Measurements from ENCODE around the gene TTC34.
"Not testable (repeated sequence)": the region's sequence is repeated elsewhere in the genome, so short reads cannot be mapped to it uniquely, and the experiment has no call there.

Gene TTC34

DNA sequence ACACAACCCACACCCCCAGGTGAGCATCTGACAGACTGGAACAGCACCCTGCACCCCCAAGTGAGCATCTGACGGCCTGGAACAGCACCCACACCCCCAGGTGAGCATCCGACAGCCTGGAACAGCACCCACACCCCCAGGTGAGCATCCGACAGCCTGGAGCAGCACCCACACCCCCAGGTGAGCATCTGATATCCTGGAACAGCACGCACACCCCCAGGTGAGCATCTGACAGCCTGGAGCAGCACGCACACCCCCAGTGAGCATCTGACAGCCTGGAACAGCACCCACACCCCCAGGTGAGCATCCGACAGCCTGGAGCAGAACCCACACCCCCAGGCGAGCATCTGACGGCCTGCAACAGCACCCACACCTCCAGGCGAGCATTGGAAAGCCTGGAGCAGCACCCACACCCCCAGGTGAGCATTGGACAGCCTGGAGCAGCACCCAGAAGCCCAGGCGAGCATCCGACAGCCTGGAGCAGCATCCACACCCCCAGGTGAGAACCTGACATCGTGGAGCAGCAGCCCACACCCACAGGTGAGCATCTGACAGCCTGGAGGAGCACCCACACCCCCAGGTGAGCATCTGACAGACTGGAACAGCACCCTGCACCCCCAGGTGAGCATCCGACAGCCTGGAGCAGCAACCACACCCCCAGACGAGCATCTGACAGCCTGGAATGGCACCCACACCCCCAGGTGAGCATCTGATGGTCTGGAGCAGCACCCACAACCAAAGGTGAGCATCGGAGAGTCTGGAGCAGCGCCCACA, 149.2 kb downstream of the TTC34 start:
- H3K79me2 ChIP-seq (ENCODE audit: insufficient read depth, low read length); H3K4me1 ChIP-seq (ENCODE audit: insufficient read depth, low read length, severe bottlenecking); H2AFZ ChIP-seq (ENCODE audit: low read length); H3K4me2 ChIP-seq (ENCODE audit: low read length); H4K20me1 ChIP-seq (ENCODE audit: insufficient read depth, low read length); H3K27me3 ChIP-seq (ENCODE audit: insufficient read depth, low read length); H3K27ac ChIP-seq (ENCODE audit: low read depth, low read length, poor library complexity, severe bottlenecking); H3K4me3 ChIP-seq (ENCODE audit: low read depth, low read length, poor library complexity, severe bottlenecking); H3K9me2 ChIP-seq (ENCODE audit: low read depth, low read length); H3K9ac ChIP-seq (ENCODE audit: low read length); H3K36me3 ChIP-seq (ENCODE audit: insufficient read depth, low read length); H3K9me3 ChIP-seq (ENCODE audit: low read length); H3F3A ChIP-seq (ENCODE audit: insufficient read depth, low read length): not testable (repeated sequence)

DNA sequence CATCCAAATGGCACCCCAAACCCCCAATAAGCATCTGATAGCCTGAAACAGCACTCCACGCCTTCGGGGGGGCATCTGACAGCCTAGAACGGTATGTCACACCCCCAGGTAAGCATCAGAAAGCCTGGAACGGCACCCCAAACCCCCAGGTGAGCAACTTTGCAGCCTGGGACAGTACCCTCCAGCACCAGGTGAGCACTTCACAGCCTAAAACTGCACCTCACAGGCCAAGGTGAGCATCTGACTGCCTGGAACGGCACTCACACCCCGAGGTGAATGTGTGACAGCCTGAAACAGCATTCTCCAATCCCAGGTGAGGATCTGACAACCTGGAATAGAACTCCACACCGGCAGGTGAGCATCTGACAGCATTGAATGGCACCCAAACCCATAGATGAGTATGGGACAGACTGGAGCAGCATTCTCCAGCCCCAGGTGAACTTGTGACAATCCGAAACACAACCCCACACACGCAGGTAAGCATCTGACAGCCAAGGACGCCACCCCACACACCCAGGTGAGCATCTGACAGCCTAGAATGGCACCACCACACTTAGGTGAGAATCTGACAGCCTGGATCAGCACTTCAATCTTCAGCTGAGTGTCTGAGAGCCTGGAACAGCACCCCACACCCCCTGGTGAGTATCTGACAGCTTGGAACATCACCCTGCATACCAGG, 150.4 kb downstream of the TTC34 start:
- Histone ChIP-seq H3K9me3 (ENCODE audit: low read length) (peaks cover 10% of the 10 kb centered on the region), H3K4me3 (ENCODE audit: low read depth, low read length, poor library complexity, severe bottlenecking) (no peak overlapping the region)
- TF ChIP-seq EZH2 (IDR thresholded peaks at IDR 0.05; ENCODE audit: borderline replicate concordance, low read length): no peak
- TF ChIP-seq, protein P1, sequence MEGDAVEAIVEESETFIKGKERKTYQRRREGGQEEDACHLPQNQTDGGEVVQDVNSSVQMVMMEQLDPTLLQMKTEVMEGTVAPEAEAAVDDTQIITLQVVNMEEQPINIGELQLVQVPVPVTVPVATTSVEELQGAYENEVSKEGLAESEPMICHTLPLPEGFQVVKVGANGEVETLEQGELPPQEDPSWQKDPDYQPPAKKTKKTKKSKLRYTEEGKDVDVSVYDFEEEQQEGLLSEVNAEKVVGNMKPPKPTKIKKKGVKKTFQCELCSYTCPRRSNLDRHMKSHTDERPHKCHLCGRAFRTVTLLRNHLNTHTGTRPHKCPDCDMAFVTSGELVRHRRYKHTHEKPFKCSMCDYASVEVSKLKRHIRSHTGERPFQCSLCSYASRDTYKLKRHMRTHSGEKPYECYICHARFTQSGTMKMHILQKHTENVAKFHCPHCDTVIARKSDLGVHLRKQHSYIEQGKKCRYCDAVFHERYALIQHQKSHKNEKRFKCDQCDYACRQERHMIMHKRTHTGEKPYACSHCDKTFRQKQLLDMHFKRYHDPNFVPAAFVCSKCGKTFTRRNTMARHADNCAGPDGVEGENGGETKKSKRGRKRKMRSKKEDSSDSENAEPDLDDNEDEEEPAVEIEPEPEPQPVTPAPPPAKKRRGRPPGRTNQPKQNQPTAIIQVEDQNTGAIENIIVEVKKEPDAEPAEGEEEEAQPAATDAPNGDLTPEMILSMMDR (IDR thresholded peaks at IDR 0.05; ENCODE audit: low read length): no peak

DNA sequence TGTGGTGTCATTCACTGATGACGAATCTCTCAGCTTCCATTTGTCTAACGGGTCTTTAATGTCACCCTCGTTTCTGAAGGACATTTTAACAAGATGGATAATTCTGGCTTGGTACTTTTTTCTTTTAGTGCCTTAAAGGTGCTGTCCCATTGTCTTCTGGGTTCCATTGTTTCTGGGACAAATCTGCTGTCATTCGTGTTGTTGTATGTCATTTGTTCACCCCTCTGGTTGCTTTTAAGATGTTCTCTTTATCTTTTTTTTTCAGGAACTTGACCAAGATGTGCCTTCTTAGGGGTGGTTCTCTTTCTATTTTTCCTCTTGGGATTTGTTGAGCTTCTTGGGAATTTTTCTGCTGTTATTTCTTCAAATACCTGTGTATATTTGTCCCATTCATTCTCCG, 154.7 kb downstream of the TTC34 start:
- H3K27me3 ChIP-seq (ENCODE audit: insufficient read depth, low read length): no peaks in the 10 kb centered on the region; the same call in 1 of the 2 replicates
- H3K79me2 ChIP-seq (ENCODE audit: insufficient read depth, low read length): no peaks in the 10 kb centered on the region
- no peak for TF ChIP-seq EZH2 (IDR thresholded peaks at IDR 0.05; ENCODE audit: borderline replicate concordance, low read length)
- TF ChIP-seq, protein P1 (IDR thresholded peaks at IDR 0.05; ENCODE audit: low read length): no peak

More for the DNA sequence above, 150.4 kb downstream of the TTC34 start:
- Histone ChIP-seq H3K4me1 (ENCODE audit: insufficient read depth, low read length, severe bottlenecking) (no peaks in the 10 kb centered on the region), H3K79me2 (ENCODE audit: insufficient read depth, low read length) (no peaks in the 10 kb centered on the region), H3K9me2 (ENCODE audit: low read depth, low read length) (no peaks in the 10 kb centered on the region), H4K20me1 (ENCODE audit: insufficient read depth, low read length) (no peaks in the 10 kb centered on the region), H2AFZ (ENCODE audit: low read length) (no peak overlapping the region), H3K27ac (ENCODE audit: low read depth, low read length, poor library complexity, severe bottlenecking) (no peak overlapping the region), H3F3A (ENCODE audit: insufficient read depth, low read length) (no peaks in the 10 kb centered on the region), H3K4me2 (ENCODE audit: low read length) (no peak overlapping the region), H3K36me3 (ENCODE audit: insufficient read depth, low read length) (no peaks in the 10 kb centered on the region), H3K27me3 (ENCODE audit: insufficient read depth, low read length) (no peaks in the 10 kb centered on the region; the same call in 1 of the 2 replicates), H3K9ac (ENCODE audit: low read length) (no peak overlapping the region)

More for the DNA sequence above, 154.7 kb downstream of the TTC34 start:
- no peak overlapping the region for H3K4me3 ChIP-seq (ENCODE audit: low read depth, low read length, poor library complexity, severe bottlenecking)
- H2AFZ ChIP-seq (ENCODE audit: low read length): no peak overlapping the region
- H3F3A ChIP-seq (ENCODE audit: insufficient read depth, low read length): no peaks in the 10 kb centered on the region
- no peaks in the 10 kb centered on the region for H3K9me2 ChIP-seq (ENCODE audit: low read depth, low read length)
- H3K4me1 ChIP-seq (ENCODE audit: insufficient read depth, low read length, severe bottlenecking): peaks cover 9% of the 10 kb centered on the region
- H3K27ac ChIP-seq (ENCODE audit: low read depth, low read length, poor library complexity, severe bottlenecking): no peak overlapping the region
- H3K9ac ChIP-seq (ENCODE audit: low read length): no peak overlapping the region
- no peaks in the 10 kb centered on the region for H3K36me3 ChIP-seq (ENCODE audit: insufficient read depth, low read length)
- H3K9me3 ChIP-seq (ENCODE audit: low read length): peaks cover 10% of the 10 kb centered on the region
- no peaks in the 10 kb centered on the region for H4K20me1 ChIP-seq (ENCODE audit: insufficient read depth, low read length)
- no peak overlapping the region for H3K4me2 ChIP-seq (ENCODE audit: low read length)
